ENCODE measurements around the gene TRAK1.

The TRAK1 gene

DNA sequence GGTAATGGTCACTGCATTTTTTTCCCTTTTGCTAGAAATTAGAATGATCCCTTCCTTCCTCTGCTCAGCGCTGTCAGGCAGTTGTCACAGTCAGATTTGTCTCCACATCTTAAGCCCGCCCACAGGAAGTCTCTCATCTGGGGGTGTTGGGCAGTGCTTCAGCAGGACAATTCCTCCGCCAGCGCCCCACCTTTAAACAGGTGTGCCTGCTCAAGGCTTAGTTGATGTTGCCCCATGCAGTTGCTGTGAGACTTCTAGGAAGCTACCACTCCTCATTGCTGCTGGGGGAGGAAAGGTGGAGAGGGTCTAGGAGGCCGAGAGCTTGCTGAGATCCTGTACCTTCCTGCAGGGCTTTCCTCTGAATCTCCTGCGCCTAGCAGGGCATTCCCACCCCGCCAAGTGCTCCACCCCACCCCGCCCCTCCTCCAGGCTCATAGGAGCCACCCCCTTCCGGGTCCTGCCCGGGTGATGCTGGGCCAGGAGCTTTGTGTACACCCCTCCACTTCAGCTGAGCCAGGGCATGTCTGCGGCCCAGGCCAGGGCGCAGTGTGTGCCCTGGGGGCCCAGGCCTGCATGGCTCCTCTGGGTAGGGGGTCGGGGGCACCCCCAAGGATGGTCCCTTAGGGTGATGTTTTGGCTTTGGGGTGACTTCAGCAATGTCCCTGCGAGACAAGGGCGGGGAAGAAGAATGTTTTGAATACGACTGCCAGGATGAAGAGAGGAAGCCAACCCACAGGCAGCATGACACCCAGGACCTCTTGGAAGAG lies 68.7 kb downstream of the TRAK1 start:
- DNase-seq, result peak; percentile 97

DNA sequence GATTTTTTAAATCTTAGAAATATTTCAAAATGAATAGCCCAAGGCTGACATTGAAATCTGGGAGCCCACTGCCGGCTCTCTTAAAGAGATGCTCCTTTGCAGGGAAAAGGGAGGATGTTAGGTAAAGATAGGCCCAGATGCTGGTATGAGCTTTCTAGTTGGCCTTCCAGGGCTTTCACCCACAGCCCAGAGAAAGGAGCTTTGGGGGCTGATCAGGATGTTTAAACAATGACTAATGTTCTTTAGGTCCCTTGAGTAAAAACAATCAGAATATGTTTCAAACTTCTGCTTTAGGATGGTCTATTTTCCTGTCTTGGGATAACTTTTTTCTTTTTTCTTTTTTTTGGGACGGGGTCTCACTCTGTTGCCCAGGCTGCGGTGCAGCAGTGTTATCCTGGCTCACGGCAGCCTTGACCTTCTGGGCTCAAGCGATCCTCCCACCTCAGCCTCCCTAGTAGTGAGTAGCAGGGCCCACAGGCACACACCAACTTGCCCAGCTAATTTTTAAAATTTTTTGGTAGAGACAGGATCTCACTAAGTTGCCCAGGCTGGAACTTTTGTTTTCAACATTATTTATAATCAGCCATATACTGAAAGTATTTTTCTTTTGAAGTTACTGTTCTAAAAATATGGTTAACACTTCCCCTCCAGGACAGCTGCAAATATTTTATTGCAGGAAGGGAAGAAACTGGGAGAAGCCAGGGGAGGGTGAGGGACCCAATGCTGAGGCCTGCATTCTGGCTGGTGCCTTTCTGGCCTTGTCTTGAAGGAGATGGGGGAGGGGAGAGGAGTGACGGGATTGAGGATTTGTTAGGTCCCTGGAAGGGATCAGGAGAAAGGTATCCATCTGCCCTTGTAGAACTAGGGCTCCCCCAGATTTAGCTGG lies 70.1 kb downstream of the TRAK1 start:
- no peak for DNase-seq

DNA sequence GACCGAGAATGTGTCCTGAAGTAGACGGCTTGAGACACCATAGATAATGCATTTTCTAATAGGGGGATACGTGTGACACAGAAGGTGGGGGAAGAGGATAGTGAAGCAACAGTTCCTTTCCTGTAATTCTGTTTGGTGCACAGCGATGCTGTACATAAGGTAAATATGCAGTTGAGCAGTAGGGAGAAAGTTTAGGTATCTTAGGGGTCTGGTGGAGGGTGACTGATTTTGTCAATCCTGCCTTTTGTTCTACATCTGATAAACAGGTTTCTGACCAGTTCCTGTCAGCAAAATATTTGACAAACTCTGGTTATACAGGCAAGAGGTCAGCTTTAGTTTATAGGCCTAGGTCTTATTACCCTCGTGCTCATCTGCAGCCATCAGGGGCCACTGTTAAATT lies 71.3 kb downstream of the TRAK1 start:
- DNase-seq, result no peak

DNA sequence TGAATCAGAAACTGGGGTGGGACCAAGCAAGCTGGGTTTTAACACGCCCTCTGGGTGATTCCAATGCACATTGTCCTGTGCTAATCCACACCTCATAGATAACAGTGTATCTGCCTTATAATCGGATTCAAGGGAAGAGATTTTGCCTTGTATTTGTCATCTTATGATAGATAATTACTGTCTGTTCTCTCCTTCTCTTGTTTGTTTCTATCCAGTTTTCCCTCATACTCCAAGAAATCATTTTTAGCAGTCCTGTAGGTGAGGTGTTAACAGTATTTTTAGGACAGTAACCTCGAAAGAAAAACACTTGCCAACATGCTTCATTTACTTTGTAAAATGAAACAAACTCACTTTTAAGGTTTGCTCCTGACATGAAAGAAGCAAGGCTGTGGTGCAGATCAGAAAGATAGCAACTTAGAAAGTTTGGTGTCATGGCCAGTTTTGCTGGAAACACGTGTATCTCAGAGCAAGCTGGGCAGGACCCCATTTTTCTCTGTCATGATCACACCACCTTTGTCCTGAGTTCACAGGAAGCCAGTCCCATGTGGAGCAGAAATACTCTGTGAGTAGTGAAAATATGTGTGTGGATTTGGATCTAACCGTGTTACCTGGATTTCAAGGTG lies 72.6 kb downstream of the TRAK1 start:
- DNase-seq, result no peak

DNA sequence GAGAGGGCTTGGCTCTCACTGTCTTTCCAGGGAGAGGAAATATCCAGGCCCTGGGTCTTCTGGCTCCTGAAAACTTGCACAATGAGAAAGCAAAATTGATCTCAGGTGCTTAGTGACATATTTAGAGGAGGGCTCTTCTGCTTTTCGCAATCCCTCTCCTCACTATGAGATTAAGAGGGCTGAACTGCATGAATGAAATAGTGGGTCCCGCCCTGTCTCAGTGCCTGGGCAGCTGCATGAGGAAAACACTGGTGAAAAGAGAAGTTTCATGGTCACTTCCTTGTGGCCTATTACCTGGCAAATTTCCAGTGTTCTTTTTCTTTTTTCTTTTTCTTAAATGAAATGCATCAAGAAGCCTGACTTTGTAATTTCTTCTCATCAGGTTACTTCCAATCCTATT lies 73.5 kb downstream of the TRAK1 start:
- DNase-seq, result no peak

DNA sequence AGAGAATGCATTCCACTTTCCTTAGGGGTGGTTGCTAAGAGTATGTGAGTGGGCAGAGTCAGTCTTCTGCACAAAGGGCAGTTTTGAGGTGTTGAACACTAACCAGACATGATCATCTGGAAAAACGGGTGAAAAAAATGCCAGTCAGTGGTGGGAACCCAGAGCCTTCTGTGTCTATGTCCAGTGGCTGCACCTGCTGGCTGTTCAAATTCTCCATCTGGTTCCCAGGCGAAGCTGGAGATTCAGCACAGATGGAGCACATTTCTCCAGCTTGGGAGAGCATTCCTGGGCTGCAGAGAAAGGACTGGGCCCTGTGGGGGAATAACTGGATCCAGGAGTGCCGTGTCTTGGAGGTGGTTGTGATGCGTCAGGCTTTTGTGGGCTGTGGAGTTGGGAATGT lies 74.1 kb downstream of the TRAK1 start:
- no peak for DNase-seq

DNA sequence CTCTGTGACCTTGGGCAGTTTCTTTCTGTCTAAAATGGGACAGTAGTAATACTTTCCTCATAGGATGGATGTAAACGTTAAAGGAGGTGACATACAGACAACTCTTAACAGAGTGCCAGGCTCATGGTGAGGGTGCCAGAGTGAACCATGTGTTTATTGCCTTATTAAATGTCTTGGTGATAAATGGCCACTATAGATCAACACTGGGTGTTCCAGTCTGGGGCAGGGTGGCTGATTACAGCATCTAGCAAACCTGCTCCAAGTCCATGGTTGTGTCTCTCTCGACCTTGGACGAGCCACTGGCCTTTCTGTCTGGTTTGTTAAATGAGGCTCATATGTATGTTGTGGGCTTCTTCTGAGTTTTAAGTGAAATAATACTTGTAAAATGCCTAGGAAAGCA lies 75.1 kb downstream of the TRAK1 start:
- DNase-seq, result no peak

DNA sequence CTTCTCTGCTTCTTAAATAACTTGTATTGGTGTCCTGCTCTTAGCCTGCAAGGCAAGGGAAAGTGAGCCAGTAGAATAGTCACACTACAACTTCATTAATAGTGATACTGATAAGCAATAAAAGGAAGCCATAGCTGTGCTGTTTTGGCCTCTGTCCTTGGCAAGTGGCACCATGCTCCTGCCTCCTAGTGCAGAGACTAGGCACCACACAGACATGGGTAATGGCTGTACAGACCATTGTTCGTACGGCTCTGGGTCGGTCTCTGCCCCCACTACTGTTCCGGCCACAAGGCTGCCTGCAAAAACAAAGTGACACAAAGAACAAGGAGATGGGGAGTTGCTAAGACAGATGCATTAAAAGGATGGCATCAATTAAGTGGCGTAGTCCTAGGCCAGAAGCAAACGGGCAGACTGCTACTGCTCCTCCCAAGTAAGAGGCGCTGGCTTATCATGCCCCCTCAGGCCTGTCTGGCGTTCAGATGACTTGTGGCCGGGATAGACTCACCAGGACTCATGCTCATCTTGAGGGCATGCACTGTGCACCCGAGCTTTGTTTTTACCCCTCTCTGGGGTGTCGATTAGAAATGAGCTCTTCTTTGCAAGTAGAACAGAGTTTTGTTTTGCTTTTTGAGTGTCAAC lies 75.6 kb downstream of the TRAK1 start:
- DNase-seq, result no peak

DNA sequence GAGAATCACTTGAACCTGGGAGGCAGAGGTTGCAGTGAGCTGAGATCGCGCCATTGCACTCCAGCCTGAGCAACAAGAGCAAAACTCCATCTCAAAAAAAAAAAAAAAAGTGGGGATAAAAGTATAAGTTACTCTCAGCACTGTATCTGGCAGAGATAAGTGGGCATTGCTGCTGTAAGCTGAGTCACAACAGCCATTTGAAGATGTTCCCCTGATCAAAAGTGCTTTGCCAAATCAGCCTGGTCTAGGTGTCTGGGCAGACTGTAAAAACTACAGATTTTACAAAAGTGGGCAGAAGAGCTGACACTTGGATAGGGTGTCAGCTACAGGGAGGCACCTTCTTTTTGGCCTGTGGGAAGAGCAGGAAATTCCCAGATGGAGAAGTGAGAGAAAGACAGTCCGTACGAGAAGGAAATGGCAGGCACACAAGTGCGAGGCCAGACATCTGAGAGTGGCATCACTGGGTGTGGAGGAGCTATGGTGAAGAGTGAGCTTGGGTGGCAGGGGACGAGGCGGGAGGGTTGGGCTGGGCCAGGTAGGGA lies 78.5 kb downstream of the TRAK1 start:
- no peak for DNase-seq

DNA sequence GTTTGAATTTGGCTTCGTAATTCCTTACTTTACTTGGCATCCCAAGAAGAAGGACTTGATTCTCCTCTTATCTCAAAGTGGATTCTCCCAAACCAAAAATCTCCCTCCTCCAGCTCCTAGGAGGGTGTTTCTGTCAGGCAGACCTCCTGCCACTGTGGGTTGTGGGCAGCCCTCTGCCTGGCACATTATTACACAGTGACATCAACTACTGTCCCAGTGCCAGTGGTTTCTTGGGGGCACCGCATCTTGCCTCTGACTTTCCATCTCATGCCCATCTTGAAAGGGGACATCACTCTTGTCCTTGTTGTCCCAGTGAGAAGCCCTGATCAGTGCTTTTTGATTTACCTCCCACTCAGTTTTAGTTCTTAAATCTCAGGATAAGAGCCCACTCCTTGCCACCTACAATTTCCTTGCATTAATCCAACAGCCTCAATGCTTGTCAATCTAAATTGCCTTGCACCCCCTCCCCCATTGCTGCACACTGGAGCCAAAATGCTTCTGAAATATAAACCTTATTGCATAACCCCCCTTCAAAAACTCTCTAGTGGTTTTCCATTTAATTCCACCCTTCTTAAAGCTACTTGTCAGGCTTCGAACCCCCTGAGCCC lies 81.0 kb downstream of the TRAK1 start:
- no peak for DNase-seq

DNA sequence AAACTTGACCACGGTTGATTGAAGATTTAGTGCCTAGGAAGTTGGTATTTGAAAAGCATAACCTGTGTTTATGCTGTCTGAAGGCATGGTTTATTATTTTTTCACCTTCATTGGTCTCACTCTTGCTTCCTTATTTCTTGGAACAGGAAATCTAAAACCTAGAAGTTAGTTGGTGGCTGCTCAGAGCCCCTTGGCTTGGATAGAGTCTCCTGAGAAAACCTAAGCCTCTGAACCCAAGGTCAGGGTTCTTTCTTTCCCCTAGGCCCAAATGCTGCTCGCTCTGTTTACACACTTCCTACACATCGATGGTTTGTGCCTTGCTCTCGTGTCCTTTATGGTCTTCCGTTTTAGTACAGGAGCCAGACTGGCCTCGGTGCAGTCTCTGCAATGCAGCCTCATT lies 82.2 kb downstream of the TRAK1 start:
- DNase-seq, result no peak

DNA sequence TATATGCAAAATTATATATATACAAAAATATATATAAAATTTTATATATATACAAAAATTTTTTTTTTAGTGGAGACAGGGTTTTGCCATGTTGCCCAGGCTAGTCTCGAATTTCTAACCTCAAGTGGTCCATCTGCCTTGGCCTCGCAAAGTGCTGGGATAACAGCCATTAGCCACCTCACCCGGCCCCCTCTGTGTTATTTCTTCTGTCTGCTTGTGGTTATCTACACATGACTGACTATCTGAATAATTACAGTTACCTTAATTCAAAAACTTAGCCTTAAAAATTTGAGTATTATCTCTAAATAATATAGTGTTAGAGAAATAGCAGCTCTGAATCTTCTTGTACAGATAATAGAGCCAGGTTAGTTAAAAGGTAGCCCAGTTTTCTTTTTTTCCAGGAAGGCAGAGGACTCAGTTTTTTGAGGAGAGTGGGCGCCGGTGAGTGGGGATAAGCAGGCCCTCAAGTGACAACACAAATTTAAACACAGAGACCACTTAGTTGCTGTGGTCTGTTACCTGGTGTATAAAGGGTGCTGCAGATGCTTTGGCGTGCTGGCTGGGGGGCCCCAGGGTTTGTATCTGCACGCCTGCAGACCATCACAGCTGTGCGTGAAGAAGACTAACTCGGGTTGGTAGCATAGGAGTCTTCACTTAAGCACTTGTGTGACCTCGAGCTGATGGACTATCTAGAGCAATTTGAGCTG lies 83.7 kb downstream of the TRAK1 start:
- DNase-seq, result no peak

DNA sequence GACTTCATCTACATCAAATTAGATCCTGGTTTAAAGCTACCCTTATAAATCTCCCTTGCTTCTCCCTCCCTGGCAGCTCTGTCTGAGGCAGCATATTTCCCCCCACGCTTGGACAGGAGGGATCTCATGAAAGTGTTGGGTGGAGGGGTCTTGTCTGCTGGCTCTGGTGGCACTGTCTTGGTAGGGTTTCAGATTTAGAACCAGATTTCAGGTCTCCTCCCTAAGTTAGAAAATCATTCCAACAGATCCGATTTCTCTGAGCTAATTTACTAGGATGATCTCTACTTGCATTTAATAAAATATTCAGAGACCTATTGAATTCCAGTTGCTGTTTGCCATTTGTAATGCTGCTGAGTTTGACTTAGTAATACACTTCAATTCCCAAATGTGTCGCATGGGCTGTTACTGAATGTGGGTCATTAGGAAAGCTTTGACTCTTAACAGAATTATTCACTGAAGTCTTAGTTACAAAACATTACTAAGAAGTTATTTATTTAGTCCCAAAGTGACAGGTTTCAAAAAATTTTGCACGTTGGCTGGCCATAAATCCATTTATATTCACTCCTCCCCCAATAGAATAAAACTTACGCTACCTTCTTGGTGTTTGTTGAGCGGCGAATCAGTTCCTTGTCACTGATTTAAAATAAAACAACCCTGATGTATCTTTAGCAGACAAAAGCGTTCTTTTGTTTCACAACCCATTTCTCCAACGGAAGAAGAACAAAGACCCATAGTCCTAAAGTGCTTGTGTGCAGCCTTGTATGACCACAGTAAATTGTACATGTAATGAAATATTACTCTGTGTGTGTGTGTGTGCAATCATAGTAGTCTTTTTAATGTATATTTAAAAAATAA lies 84.5 kb downstream of the TRAK1 start:
- DNase-seq, result no peak

DNA sequence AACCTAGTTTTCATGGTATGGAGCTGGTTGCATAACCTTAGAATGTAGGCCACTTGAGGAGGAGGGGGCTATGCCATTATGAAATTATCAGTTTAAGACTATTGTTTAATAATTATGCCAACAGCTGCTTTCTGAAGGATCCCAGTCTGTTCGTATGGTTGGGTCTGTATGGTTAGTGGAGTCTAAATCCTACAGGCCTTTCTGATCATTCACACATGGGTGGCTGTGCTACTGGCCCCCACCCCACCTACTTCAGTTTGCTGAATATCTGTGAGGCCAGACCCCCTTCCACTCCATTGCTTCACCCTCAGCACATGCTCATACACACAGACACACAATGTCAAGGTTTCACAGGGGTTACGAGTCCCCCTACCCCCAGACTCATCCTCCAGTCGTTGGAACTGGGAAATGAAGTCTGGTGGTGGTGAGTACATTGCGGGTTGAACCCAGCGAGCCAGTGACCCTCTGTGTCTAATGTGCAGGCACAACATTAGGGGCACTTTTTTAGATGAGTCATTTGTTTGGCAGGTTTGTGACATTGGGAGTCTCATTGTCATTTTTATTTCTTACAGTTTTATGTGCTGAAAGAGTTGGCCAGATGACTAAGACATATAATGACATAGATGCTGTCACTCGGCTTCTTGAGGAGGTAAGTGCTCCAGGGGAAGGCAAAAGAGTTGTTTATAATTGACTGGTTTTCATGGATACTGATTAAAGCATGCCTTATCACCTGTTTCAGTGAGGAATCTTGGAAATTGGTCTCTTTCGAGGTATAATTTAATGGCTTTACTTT lies 85.3 kb downstream of the TRAK1 start:
- DNase-seq, result peak; percentile 32

DNA sequence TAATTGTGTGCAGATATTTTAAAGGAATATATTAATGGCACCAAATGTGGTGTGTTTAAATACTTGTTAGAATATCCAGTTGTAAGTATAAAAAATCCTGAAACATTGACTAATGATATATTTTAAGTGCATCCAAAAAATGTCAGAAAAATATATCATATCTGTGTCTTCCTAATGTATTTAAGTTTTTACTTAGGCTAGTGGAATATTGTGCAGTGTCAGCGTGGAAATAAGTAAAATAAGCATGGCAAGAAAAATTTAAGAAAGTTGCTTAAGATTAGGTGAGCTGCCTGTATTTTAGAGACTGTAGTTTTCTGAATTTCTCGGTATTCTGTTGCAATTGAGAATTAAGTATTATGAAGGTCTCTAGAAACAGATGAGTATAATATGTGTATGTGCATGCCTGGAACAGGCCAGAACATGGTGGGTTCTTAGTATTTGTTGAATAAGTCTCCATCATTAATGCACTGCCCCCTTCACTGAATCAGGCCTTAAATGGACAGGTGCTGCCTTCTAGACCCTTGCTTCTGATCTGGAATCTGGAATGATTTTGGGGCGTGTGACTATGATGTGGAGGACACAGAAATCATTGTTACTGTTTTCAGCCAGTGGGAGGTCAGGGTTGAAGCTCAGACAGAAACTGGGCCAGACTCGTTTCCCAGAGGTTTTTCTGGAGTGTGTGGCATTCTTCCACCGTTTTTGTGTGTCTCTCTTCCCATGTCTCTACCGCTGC lies 86.1 kb downstream of the TRAK1 start:
- peak; percentile 24 for DNase-seq

DNA sequence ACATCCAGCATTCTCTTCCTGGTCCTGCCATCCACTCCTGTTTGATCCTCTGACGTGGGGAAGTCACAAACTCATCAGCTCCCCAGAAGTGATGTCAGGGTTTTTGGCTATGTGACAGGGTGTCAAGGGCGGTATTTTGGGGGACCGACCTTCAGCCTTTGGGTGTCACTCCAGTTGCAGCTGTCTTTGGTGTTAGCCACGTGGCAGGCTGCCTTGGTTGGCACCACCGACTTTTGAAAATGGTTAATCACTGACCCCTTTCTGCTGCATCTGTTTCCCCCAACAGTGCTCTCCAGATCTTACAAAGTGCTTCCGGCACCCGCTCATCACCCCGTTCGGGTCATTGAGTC lies 86.6 kb downstream of the TRAK1 start:
- DNase-seq, result peak; percentile 19

DNA sequence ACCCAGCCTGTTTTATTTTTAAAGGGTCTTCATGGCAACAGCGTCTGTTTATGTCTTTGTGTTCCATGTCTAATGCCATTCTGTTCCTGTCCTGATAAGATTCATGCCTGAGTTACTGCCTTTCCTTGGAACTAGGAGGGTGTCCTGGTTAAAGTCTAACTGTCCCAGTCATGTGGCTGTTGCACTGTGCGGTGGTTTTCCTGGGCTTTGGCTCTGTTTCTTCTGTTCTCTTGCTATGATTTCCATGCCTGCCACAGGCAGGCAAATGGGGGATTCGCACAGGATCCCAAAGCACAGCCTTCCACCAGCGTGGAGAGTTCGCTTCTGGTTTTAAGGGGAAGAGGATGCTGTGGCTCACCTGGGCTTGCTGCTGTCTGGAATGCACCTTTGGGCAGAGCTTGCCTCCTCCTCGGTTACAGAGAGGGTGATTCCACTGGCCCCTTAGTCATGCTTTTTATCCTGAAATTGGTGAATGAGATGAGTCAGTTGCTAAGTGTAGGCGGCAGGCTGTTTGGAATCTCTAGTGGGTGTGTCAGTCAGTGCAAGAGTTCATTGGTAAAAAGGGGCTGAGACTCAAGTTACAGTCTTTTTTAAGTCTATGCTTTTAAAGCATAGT lies 88.1 kb downstream of the TRAK1 start:
- DNase-seq, result peak; percentile 95

DNA sequence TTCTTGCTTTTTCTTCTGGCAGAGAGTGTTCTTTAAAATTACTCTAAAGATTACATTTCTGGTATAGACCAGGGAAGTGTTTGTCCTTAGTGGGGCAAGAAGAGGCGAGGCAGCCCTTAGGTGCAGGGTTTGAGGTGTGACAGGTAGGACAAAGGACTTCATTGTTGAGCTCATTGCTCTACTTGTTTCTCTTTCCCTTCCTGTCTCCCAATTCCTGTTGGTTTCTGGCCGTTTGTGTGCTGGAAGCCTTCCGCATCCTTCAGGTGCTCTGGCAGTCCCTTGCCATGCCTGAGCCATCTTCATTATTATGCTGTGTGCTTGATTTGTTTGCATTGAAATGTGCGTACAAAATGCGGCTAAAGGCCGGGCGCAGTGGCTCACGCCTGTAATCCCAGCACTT lies 89.7 kb downstream of the TRAK1 start:
- no peak for DNase-seq

DNA sequence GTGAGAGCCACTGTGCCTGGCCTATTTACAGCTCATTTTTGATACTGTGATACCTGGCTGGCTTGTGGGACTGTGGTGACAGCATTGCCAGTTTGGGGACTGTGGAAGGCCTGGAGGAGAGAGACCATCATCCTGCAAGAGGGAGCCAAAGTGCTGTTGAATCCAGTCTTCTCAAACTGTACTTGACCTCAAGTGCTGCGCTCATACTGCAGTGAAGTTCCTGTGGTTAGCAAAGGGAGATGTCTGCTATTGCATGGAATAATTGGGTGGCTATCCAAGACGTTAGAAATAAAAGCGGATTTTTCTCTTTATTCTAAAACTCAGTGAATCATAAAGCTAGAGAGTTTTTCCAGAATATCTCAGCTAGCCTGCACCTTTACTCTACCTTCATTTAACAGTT lies 91.4 kb downstream of the TRAK1 start:
- peak; percentile 22 for DNase-seq
